Kidney (tissue), 14 donors: ENCODE results near the gene RALY. TPM values are rescaled to one million over a fixed set of nuclear protein-coding genes. Genes with fewer than 3 reads are reported as not detected.

Source experiments
- DNase-seq, 5 donors: peaks; one replicate each; pipeline ENCODE4 v3.0.0-alpha.2; 2013 to 2020
- FAIRE-seq: peaks from 2 replicates; lab custom pipeline; 2012; peaks lifted over from hg19 to GRCh38; lab: Jason Lieb, UNC
- H3K27ac ChIP-seq, 2 donors: one replicate each; pipeline ENCODE4 v1.7.0; 2013; ENCODE audit warnings: low read depth in 2 of 2, low read length in 2 of 2, inconsistent platforms in 1 of 2
- H3K27me3 ChIP-seq: one replicate; pipeline ENCODE4 v1.7.1; 2013; ENCODE audit warnings: low read length, inconsistent platforms; ENCODE audit not compliant: control insufficient read depth, insufficient read depth
- H3K36me3 ChIP-seq, 3 donors: one replicate each; pipeline versions ENCODE4 v1.7.0 to v1.7.1; 2013; ENCODE audit warnings: low read length in 3 of 3, control low read depth in 1 of 3, inconsistent platforms in 1 of 3; ENCODE audit not compliant: insufficient read depth in 3 of 3, control insufficient read depth in 2 of 3
- H3K4me1 ChIP-seq, 3 donors: one replicate each; pipeline versions ENCODE4 v1.7.0 to v1.7.1; 2013; ENCODE audit warnings: low read length in 3 of 3, inconsistent platforms in 1 of 3, low read depth in 1 of 3; ENCODE audit not compliant: control insufficient read depth in 2 of 3, insufficient read depth in 2 of 3
- H3K4me3 ChIP-seq, 3 donors: one replicate each; pipeline versions ENCODE4 v1.7.0 to v1.8.1; 2013; ENCODE audit warnings: low read length in 3 of 3, control low read depth in 1 of 3, inconsistent platforms in 1 of 3
- H3K9ac ChIP-seq, 3 donors: one replicate each; pipeline versions ENCODE4 v1.7.0 to v1.7.1; 2013; ENCODE audit warnings: low read length in 3 of 3, control low read depth in 1 of 3, inconsistent platforms in 1 of 3
- H3K9me3 ChIP-seq, 3 donors: one replicate each; pipeline versions ENCODE4 v1.7.0 to v1.7.1; 2013; ENCODE audit warnings: low read length in 3 of 3, control low read depth in 1 of 3, inconsistent platforms in 1 of 3; ENCODE audit not compliant: control insufficient read depth in 2 of 3, insufficient read depth in 1 of 3
- CTCF ChIP-seq: IDR thresholded peaks from 3 replicates; pipeline ENCODE4 v1.5.1; 2012; ENCODE audit warnings: mild to moderate bottlenecking, moderate library complexity, borderline replicate concordance; ENCODE audit not compliant: insufficient read depth; ENCODE audit errors: extremely low read depth
- intact Hi-C: fragments of 100-400 bp; cut with DNase I; formaldehyde crosslinking; loops from one replicate; pipeline ENCODE4 v1.11.1; 2022
- polyA plus RNA-seq: library from polyadenylated mRNA; stranded (reverse); fragments of 350-450 nt; fragmentation: Illumina TruSeq; extraction: RNeasy Lipid Tissue Mini Kit (QIAGEN cat#74804); gene quantifications from one replicate; pipeline ENCODE4 v1.2.3, GENCODE V29; 2014; ENCODE audit warnings: low read depth, low replicate concordance; ENCODE audit not compliant: insufficient read depth
- total RNA-seq: library from RNA; stranded (reverse); fragmentation: NEBNext Ultra II Directional; extraction: Animal tissue kit (Norgen Biotek cat#: 25700); gene quantifications from one replicate; pipeline ENCODE4 v1.2.1, GENCODE V29; 2021
- donor health status: control.
- donor health status: control.
- donor health status: control.
- donor health status: control.
- donor health status: control.
- donor health status: DM: yes; HTN: yes; CAD: no.
- donor health status: Normal renal cell carcinoma (clear cell type).

RALY gene
- total and polyA plus RNA-seq, 2 donors from 2014 or later, result 119 to 138 TPM

DNA sequence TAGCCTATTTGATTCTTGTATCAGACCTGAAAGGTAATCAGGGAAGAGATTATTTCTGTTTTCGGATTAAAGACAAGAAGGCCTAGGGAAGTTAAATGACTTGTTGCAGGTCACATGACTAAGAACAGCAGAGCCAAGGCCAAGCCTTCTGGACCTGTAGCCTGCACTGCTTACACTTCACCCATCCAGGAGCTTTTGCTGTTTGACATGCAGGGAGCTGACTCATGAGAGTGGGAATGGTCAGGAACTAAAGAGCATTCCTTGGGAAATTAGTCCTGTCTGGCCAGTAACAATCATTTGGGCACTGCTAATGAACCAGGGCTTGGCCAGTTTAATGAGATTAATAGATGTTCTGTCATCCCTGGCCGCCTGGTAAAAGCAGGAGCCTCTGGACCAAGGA, 71.5 kb downstream of the RALY start:
- peaks cover 2 to 19% (median 8%) of the 10 kb centered on the region in 3 donors for H3K4me1 ChIP-seq
- no peak for FAIRE-seq

DNA sequence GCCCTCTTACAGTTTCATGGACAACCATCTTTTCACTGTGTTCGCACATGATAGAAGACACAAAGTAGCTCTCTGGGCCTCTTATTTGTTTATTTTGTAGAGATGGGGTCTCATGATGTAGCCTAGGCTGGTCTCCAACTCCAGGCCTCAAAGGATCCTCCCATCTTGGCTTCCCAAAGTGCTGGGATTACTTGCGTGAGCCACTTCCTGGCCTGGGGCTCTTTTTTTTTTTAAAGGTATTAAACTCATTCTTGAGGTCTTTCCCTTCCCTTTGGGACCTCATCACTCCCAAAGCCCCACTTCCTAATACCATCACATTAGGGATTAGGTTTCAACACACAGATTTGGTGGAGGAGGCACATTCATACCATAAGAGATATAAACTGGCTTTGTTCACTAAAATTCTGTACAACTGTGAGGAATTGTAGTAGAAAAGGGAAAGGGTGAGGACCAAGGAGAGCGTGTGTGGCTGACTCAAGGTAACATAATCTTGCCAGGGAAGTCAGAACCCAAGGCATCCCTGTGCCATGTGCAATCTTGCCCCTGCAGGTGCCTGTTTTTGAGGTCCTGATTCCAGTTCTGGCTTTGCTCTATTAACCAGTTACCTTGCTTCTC, 72.9 kb downstream of the RALY start:
- TF ChIP-seq CTCF, result no peak
- no peak for DNase-seq
- Histone ChIP-seq H3K4me1 (peaks cover 2 to 19% (median 8%) of the 10 kb centered on the region in 3 donors), H3K4me3 (no peak overlapping the region), H3K27ac (no peak overlapping the region), H3K9ac (no peak overlapping the region), H3K27me3 (no peaks in the 10 kb centered on the region), H3K36me3 (no peaks in the 10 kb centered on the region), H3K9me3 (no peaks in the 10 kb centered on the region)
- intact Hi-C loops, result no loop called here
- FAIRE-seq, result no peak

More for the DNA sequence above, 71.5 kb downstream of the RALY start:
- DNase-seq, result no peak
- Histone ChIP-seq H3K9me3 (no peaks in the 10 kb centered on the region), H3K27ac (no peak overlapping the region), H3K9ac (no peak overlapping the region), H3K4me3 (no peak overlapping the region), H3K27me3 (no peaks in the 10 kb centered on the region), H3K36me3 (peaks cover 0 to 3% (median 0%) of the 10 kb centered on the region in 3 donors)
- intact Hi-C loops, result no loop called here
- no peak for TF ChIP-seq CTCF

- FAIRE-seq (no peak), DNase-seq (no peak)
- Histone ChIP-seq H3K4me1 (peaks cover 2 to 17% (median 8%) of the 10 kb centered on the region in 3 donors), H3K27me3 (no peaks in the 10 kb centered on the region), H3K27ac (no peak overlapping the region), H3K36me3 (peaks cover 0 to 4% (median 0%) of the 10 kb centered on the region in 3 donors), H3K9ac (no peak overlapping the region), H3K4me3 (no peak overlapping the region), H3K9me3 (no peaks in the 10 kb centered on the region)
- intact Hi-C loops, result no loop called here
- no peak for TF ChIP-seq CTCF
Observed at GRCh38 chr20:34068001-34068400, 74.3 kb downstream of the RALY start.
